LNCaP clone FGC (cell line): Measurements from ENCODE around the gene FER.
"Not testable (repeated sequence)": the region's sequence is repeated elsewhere in the genome, so short reads cannot be mapped to it uniquely, and the experiment has no call there.

Experiments used
- DNase-seq: peaks from one replicate; pipeline ENCODE4 v3.0.0-alpha.2; 2011; ENCODE audit warnings: low read depth
- H3K4me3 ChIP-seq: 2 replicates; pipeline ENCODE4 v1.5.1; 2011; ENCODE audit warnings: mild to moderate bottlenecking, low read depth, low read length, control low read depth
- TF ChIP-seq, protein P1 (sequence below): IDR thresholded peaks from 2 replicates; pipeline ENCODE4 v1.5.1; 2012; ENCODE audit warnings: mild to moderate bottlenecking; ENCODE audit not compliant: control insufficient read depth, insufficient read depth; ENCODE audit errors: extremely low read depth

Gene FER

DNA sequence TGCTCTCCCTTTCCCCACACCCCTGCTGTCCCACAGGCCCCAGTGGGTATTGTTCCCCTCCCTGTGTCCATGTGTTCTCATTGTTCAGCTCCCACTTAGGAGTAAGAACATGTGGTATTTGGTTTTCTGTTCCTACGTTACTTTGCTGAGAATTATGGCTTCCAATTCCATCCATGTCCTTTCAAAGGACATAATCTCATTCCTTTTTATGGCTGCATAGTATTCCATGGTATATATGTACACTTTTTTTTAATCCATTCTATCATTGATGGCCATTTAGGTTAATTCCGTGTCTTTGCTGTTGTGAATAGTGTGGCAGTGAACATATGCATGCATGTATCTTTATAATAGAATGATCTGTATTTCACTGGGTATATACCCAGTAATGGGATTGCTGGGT is 25.6 kb downstream of the FER start:
- H3K4me3 ChIP-seq, result no peak overlapping the region
- DNase-seq, result no peak
- TF ChIP-seq, protein P1, sequence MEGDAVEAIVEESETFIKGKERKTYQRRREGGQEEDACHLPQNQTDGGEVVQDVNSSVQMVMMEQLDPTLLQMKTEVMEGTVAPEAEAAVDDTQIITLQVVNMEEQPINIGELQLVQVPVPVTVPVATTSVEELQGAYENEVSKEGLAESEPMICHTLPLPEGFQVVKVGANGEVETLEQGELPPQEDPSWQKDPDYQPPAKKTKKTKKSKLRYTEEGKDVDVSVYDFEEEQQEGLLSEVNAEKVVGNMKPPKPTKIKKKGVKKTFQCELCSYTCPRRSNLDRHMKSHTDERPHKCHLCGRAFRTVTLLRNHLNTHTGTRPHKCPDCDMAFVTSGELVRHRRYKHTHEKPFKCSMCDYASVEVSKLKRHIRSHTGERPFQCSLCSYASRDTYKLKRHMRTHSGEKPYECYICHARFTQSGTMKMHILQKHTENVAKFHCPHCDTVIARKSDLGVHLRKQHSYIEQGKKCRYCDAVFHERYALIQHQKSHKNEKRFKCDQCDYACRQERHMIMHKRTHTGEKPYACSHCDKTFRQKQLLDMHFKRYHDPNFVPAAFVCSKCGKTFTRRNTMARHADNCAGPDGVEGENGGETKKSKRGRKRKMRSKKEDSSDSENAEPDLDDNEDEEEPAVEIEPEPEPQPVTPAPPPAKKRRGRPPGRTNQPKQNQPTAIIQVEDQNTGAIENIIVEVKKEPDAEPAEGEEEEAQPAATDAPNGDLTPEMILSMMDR, result no peak

DNA sequence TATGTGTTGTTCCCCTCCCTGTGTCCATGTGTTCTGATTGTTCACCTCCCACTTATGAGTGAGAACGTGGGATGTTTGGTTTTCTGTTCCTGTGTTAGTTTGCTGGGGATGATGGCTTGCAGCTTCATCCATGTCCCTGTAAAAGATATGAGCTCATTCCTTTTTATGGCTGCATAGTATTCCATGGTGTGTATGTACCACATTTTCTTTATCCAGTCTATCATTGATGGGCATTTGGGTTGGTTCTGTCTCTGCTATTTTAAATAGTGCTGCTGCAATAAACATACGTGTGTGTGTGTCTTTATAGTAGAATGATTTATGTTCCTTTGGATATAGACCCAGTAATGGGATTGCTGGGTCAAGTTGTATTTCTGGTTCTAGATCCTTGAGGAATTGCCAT is 26.4 kb downstream of the FER start:
- DNase-seq, H3K4me3 ChIP-seq: not testable (repeated sequence)

DNA sequence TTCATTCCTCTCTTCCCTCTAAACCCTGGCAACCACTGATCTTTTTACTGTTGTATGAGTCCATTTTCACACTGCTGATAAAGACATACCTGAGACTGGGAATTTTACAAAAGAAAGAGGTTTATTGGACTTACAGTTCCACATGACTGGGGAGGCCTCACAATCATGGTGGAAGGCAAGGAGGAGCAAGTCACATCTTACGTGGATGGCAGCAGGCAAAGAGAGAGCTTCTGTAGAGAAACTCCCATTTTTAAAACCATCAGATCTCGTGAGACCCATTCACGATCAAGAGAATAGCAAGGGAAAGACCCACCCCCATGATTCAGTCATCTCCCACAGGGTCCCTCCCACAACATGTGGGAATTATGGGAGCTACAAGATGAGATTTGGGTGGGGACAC is 29.9 kb downstream of the FER start:
- DNase-seq, H3K4me3 ChIP-seq: not testable (repeated sequence)

DNA sequence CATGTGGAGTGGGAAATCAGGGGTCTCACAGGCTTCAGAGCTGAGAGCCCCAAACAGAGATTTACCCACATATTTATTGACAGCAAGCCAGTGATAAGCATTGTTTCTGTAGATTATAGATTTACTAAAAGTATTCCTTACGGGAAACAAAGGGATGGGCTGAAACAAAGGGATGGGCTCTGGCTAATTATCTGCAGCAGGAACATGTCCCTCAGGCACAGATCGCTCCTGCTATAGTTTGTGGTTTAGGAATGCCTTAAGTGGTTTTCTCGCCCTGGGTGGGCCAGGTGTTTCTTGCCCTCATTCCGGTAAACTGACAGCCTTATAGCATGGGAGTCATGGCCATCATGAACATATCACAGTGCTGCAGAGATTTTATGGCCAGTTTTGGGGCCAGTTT is 36.9 kb downstream of the FER start:
- not testable (repeated sequence) for DNase-seq, H3K4me3 ChIP-seq

DNA sequence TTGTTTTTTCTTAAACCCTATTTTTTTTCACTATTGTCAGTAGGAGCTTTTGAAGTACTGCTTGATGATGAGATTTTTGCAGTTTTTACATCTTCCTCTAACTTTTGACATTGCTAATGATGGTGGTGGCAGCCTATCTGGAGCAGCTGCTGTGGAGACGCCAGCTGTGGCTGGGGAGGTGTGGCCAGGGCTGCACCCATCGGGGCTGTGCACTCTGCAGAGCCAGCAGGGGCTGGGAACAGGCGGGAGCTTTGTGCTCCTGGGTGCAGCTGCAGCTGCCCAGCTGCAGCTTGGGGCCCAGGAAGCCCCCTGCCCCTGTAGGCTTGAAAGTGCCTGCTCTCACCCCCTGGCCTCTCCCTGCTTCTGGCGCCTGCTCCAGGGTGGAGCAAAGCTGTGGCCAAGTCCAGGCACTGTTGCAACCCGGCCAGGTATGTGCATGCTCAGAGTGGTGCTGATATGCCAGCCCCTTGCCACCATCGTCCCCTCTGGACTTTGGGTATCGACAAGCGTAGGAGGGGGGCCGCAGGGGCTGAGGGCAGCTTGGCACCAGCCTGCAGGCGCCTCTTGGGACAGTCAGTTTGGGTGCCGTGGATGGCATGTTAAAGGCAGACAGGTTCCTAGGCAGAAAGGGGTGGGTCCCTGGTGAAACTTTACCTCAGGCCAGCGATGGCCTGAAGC is 39.2 kb downstream of the FER start:
- H3K4me3 ChIP-seq, result no peak overlapping the region
- no peak for DNase-seq
- TF ChIP-seq, protein P1, result no peak

DNA sequence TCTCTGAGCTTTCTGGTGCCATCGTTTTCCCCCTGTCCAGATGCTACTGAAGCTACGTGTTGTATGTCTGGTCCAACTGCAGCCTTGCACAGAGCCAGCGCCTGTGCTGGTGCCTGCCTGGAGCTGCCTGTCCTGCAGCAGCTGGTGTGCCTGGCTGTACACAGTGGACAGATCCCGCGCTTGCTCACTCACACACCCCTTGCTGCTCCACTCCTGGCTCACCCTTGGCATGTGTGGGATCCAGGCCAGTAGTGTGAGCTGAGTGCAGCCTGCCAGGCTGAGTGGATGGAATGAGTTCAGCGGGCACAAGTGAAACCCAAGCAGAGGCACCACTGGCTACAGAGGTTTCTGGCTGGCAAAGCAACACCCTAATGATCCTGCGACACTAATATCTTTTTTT is 40.4 kb downstream of the FER start:
- DNase-seq, result no peak
- H3K4me3 ChIP-seq, result no peak overlapping the region
- TF ChIP-seq, protein P1, result no peak

DNA sequence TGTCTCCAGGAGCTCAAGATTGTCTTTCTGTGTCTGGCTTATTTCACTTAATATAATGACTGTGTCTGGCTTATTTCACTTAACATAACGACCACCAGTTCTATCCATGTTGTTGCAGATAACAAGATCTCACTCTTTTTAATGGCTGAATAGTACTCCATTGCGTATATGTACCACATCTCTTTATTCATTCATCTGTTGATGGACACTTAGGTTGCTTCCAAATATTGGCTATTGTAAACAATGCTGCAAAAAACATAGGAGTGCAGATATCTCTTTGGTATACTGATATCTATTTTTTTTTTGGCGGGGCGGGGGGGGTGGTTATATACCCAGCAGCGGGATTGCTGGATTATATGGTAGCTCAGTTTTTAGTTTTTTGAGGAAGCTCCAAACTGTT is 45.5 kb downstream of the FER start:
- no peak for DNase-seq
- TF ChIP-seq, protein P1, result no peak
- no peak overlapping the region for H3K4me3 ChIP-seq

DNA sequence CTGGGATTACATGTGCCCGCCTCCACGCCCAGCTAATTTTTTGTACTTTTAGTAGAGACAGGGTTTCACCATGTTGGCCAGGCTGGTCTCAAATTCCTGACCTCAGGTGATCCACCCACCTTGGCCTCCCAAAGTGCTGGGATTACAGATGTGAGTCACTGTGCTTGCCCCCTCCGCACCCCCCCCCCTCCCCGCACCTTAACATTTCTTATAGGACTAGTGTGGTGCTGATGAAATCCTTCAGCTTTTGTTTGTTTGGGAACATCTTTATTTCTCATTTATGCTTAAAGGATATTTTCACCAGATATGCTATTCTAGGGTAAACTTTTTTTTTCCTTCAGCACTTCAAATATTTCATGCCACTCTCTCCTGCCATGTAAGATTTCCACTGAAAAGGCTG is 46.7 kb downstream of the FER start:
- DNase-seq, H3K4me3 ChIP-seq: not testable (repeated sequence)

DNA sequence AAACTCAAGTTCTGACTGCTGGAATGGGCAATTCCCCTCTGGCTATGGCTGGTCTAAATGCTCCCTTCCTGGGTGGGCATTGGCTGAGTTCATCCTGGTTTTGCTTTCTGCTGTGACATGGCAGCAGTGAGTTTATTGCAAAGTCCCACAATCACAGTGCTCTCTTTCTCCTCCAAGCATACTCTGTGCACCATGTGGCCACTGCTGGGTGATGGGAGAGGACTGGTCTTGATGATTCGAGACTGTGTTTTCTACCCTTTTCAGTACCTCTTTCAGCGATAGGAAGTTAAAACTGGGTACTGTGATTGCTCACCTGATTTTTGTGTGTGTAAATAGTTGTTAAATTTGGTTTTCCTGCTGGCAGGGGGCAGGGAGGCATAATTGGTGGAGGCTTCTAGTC is 49.7 kb downstream of the FER start:
- H3K4me3 ChIP-seq, result no peak overlapping the region
- TF ChIP-seq, protein P1, result no peak
- DNase-seq, result no peak
